Common myeloid progenitor, CD34-positive (primary cell): ENCODE results near the gene SHOX.
"Not testable (repeated sequence)": the region's sequence is repeated elsewhere in the genome, so short reads cannot be mapped to it uniquely, and the experiment has no call there.

Experiments used
- CTCF ChIA-PET: fragments of 350-600 bp; sonication (Branson Sonifier 250); formaldehyde crosslinking; loops from one replicate; lab custom pipeline; 2021; ENCODE audit warnings: antibody characterized with exemption; lab: Charles Lee
- POLR2A ChIA-PET: fragments of 350-600 bp; sonication (Branson Sonifier 250); formaldehyde crosslinking; loops from one replicate; lab custom pipeline; 2021; ENCODE audit warnings: antibody characterized with exemption; lab: Charles Lee
- DNase-seq, 3 donors: peaks; one replicate each; pipeline versions ENCODE4 v3.0.0 to v3.0.0-alpha.2; 2013
- H3K27ac ChIP-seq, 2 experiments: 1 replicate in 1 of 2; 2 replicates in 1 of 2; pipeline ENCODE4 v1.7.0; 2013; ENCODE audit warnings: inconsistent platforms in 2 of 2, low read length in 2 of 2, mild to moderate bottlenecking in 2 of 2, low read depth in 1 of 2, moderate library complexity in 1 of 2; ENCODE audit not compliant: severe bottlenecking in 2 of 2, insufficient read depth in 1 of 2, poor library complexity in 1 of 2
- H3K27me3 ChIP-seq, 5 experiments: replicated peaks in 2 of 5; 1 replicate in 3 of 5; 2 replicates in 2 of 5; pipeline versions ENCODE4 v1.6.1 to v1.7.0; 2013; ENCODE audit warnings: low read length in 4 of 5, mild to moderate bottlenecking in 2 of 5, moderate library complexity in 2 of 5, inconsistent platforms in 1 of 5; ENCODE audit not compliant: insufficient read depth in 5 of 5, control insufficient read depth in 4 of 5
- H3K36me3 ChIP-seq, 4 experiments: 1 replicate in 2 of 4; 2 replicates in 2 of 4; pipeline versions ENCODE4 v1.6.1 to v1.7.0; 2013; ENCODE audit warnings: low read length in 3 of 4, control low read depth in 1 of 4, mild to moderate bottlenecking in 1 of 4; ENCODE audit not compliant: control insufficient read depth in 4 of 4, insufficient read depth in 4 of 4
- H3K4me1 ChIP-seq, 4 experiments: 1 replicate in 3 of 4; 2 replicates in 1 of 4; pipeline versions ENCODE4 v1.6.1 to v1.7.1; 2013; ENCODE audit warnings: low read length in 3 of 4, mild to moderate bottlenecking in 3 of 4, control low read depth in 1 of 4, inconsistent platforms in 1 of 4, moderate library complexity in 1 of 4; ENCODE audit not compliant: control insufficient read depth in 4 of 4, insufficient read depth in 4 of 4; ENCODE audit errors: control extremely low read depth in 1 of 4
- H3K4me3 ChIP-seq, 7 experiments: 1 replicate in 4 of 7; 2 replicates in 3 of 7; pipeline versions ENCODE4 v1.5.1 to v1.7.0; 2013; ENCODE audit warnings: mild to moderate bottlenecking in 7 of 7, low read length in 6 of 7, moderate library complexity in 6 of 7, inconsistent platforms in 2 of 7, low read depth in 2 of 7, control low read depth in 1 of 7; ENCODE audit not compliant: insufficient read depth in 4 of 7, control insufficient read depth in 1 of 7; ENCODE audit errors: extremely low read depth in 1 of 7
- H3K9me3 ChIP-seq, 5 experiments: 1 replicate in 4 of 5; 2 replicates in 1 of 5; pipeline versions ENCODE4 v1.6.1 to v1.7.1; 2013; ENCODE audit warnings: low read length in 4 of 5, mild to moderate bottlenecking in 2 of 5, inconsistent platforms in 1 of 5, low read depth in 1 of 5, moderate library complexity in 1 of 5; ENCODE audit not compliant: control insufficient read depth in 4 of 5, insufficient read depth in 2 of 5; ENCODE audit errors: control extremely low read depth in 1 of 5
- WGBS: methylation state at CpG from one replicate; pipeline ENCODE4 v1.1.5; 2013; ENCODE audit not compliant: insufficient coverage; 5-methylcytosine and 5-hydroxymethylcytosine counted together

Gene SHOX

DNA sequence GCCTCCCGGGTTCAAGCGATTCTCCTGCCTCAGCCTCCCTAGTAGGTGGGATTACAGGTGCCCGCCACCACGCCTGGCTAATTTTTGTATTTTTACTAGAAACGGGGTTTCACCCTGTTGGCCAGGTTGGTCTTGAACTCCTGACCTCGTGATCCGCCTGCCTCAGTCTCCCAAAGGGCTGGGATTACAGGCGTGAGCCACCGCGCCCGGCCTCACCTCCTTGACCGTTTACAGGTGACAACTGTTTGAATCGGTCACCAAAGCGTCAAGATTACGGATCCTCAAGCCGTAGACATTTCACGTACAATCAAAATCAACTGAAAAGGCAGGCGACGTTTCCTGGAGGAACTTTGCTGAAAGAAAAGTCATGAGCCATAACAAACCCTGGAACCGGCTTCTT is 41.3 kb upstream of the SHOX start:
- H3K36me3 ChIP-seq, POLR2A ChIA-PET, CTCF ChIA-PET, DNase-seq, H3K27ac ChIP-seq, H3K4me3 ChIP-seq, H3K4me1 ChIP-seq, H3K9me3 ChIP-seq: not testable (repeated sequence)
- H3K27me3 ChIP-seq: peaks cover 0 to 27% (median 2%) of the 10 kb centered on the region in 5 experiments
- WGBS: 88% methylated on average over 17 of the region's 20 CpGs

DNA sequence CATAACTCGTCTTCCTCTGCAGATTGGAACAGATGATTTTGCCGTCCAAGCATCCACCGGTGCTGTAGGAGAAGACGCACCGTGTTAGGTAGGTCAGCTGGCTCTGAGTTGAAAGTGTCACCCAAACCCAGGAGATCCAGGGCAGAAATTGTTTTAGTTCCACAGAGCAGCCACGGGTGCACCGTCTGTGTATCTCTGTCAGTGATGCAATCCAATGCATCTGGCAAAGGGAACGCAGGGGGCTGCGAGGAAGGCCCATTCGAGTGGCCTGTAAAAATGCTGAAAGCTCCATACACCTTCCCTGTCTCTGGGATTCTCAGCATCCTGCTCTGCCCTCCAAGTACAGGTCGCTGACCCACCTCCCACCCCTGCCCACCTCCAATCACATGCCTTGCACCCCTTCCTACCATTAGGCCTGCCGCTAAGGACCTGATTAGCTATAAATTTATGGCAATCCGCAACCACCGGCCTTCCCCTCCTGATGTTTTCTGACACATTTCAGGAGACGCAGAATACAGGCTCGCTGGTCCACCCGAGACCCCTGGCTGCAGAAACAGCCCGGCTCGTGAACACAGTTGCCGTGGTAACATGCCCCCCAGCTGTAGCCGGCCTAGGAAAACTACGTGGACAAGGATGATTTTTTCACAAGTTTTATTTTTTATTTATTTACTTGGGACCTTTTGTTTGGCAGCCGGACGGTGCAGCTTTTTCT is 39.7 kb upstream of the SHOX start:
- POLR2A ChIA-PET: no interaction called here
- H3K27ac ChIP-seq: no peak overlapping the region
- DNase-seq: no peak
- CTCF ChIA-PET: no interaction called here
- H3K4me1 ChIP-seq: no peaks in the 10 kb centered on the region
- no peak overlapping the region for H3K4me3 ChIP-seq
- peaks cover 0 to 13% (median 2%) of the 10 kb centered on the region in 5 experiments for H3K27me3 ChIP-seq
- 82% methylated on average over 22 of the region's 24 CpGs for WGBS
- H3K9me3 ChIP-seq: peaks cover 0 to 4% (median 3%) of the 10 kb centered on the region in 5 experiments
- no peaks in the 10 kb centered on the region for H3K36me3 ChIP-seq

DNA sequence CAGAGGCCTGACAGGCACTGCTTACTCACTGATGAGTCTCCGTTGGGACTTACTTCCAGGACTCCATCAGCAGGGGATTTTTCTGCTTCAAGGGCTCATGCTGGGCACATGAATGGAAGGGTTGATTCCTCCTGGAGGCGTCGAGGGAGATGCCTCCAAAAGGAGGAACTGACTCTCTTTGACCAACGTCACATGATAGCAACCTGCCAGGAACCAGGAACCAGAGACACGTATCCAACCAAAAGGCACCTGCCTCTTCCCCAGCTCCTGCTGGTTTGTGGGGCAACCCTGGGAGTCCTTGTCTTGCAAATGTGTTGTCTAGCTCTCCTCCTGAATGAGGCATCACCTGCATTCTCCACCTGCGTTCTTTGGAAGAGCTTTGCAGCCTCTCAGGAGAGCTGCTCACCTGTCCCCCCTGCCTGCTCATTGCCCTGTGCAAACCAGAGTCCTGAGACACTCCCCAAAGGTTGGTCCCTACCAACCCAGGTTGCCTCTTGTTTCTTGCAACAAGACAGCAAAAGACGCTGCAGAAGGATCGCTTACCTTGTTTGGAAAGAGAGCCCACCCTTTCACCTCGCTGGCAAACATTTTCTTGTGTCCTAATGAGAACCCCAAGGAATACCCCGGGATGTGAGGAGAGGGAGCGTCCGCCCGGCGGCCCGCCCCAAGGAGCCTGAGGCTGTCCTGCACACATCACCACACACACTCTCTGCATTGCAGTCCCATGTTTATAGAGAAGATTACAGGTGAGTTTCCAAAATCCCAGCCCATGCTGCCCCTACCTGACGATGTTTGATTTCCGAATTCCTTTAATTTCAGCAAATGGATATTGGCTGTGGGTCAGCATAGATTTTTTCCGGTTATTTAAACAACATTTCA is 30.5 kb upstream of the SHOX start:
- CTCF ChIA-PET: no interaction called here
- H3K27me3 ChIP-seq: no peaks in the 10 kb centered on the region
- H3K4me3 ChIP-seq: no peak overlapping the region
- no peak overlapping the region for H3K27ac ChIP-seq
- H3K4me1 ChIP-seq: no peaks in the 10 kb centered on the region
- no peaks in the 10 kb centered on the region for H3K36me3 ChIP-seq
- DNase-seq: no peak
- POLR2A ChIA-PET: no interaction called here
- WGBS: 63% methylated on average over 8 of the region's 18 CpGs
- peaks cover 1 to 25% (median 14%) of the 10 kb centered on the region in 5 experiments for H3K9me3 ChIP-seq

DNA sequence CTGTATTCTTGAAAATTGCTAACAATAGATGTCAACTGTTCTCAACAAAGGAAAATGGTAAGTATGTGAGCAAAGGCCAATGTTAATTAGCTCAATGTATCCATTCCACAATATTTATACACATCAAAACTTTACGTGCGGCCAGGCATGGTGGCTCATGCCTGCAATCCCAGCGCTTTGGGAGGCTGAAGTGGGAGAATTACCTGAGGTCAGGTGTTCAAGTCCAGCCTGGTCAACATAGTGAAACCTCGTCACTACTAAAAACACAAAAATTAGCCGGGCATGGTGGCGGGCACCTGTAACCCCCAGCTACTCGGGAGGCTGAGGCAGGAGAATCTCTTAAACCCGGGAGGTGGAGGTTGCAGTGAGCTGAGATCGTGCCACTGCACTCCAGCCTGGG is 27.6 kb upstream of the SHOX start:
- DNase-seq, H3K27ac ChIP-seq, POLR2A ChIA-PET, H3K9me3 ChIP-seq, CTCF ChIA-PET, H3K27me3 ChIP-seq, H3K4me1 ChIP-seq, H3K36me3 ChIP-seq, H3K4me3 ChIP-seq: not testable (repeated sequence)
- 98% methylated on average over 6 of the region's 9 CpGs for WGBS

DNA sequence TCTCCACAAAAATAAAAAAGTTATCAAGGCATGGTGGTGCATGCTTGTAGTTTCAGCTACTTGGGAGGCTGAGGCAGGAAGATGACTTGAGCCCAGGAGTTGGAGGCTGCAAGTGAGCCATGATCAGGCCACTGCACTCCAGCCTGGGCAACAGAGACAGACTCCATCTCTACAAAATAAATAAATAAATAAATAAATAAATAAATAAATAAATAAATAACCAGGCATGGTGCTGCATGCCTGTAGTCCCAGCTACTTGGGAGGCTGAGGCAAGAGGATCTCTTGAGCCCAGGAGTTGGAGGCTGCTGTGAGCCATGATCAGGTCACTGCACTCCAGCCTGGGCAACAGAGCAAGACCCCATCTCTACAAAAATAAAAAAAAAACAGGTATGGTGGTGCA is 26.0 kb upstream of the SHOX start:
- H3K27ac ChIP-seq, H3K36me3 ChIP-seq, H3K4me1 ChIP-seq, DNase-seq, H3K27me3 ChIP-seq, CTCF ChIA-PET, H3K4me3 ChIP-seq, H3K9me3 ChIP-seq, POLR2A ChIA-PET: not testable (repeated sequence)

DNA sequence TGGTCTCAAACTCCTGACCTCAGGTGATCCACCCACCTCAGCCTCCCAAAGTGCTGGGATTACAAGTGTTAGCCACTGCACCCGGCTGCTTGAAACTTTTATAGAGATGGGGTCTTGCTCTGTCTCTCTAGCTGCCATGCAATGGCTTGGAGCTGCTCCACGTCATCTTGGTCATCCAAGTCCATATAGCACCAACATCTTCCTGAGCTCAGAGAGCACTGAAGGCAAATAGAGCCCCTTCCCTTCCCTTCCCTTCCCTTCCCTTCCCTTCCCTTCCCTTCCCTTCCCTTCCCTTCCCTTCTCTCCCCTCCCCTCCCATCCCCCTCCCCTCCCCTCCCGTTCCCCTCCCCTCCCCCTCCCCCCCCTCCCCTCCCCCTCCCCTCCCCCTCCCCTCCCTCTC is 22.5 kb upstream of the SHOX start:
- DNase-seq, H3K4me1 ChIP-seq, H3K4me3 ChIP-seq, POLR2A ChIA-PET, H3K36me3 ChIP-seq, CTCF ChIA-PET, H3K27ac ChIP-seq, H3K27me3 ChIP-seq: not testable (repeated sequence)
- WGBS: 100% methylated on average over 1 of the region's 3 CpGs
- H3K9me3 ChIP-seq: peaks cover 0 to 17% (median 4%) of the 10 kb centered on the region in 5 experiments

DNA sequence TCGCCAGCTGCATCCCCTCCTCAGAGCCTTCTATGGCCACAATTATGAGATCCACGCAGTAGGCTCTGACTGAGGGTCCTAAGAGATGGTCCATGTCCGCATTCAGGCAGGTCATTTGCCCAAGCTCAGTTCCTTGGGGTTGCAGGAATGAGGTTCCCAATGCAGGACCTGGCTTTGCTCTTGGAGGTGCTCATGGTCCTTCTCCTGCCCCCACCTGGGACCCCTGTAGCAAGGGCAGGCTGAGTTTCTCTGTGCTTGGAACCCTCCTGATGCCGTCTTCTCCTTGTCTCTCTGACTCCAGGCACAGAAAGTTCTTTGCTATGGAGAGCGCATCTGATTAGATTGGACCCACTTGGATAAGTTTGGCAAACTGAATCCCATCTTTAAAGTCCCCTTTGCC is 16.5 kb upstream of the SHOX start:
- ChIA-PET POLR2A (no interaction called here), CTCF (no interaction called here)
- Histone ChIP-seq H3K9me3 (peaks cover 0 to 17% (median 4%) of the 10 kb centered on the region in 5 experiments), H3K36me3 (no peaks in the 10 kb centered on the region), H3K27ac (no peak overlapping the region), H3K4me1 (no peaks in the 10 kb centered on the region), H3K4me3 (no peak overlapping the region), H3K27me3 (peaks cover 0 to 26% (median 6%) of the 10 kb centered on the region in 5 experiments)
- DNase-seq: no peak
- WGBS: 94% methylated on average over 5 of the region's 5 CpGs
